ENCODE measurements around the gene PTK7.
"Not testable (repeated sequence)": the region's sequence is repeated elsewhere in the genome, so short reads cannot be mapped to it uniquely, and the experiment has no call there.

PTK7 gene

GRCh38 chr6:43103253-43103876, 27.3 kb downstream of the PTK7 start:
- no peak for DNase-seq (ENCODE audit: low read depth)
- no peak for TF ChIP-seq CTCF (IDR thresholded peaks at IDR 0.05; ENCODE audit: control insufficient read depth, extremely low read depth, insufficient read depth)
- no peak overlapping the region for H3K4me3 ChIP-seq (ENCODE audit: low read depth, low read length)

- no peak for TF ChIP-seq CTCF (IDR thresholded peaks at IDR 0.05; ENCODE audit: control insufficient read depth, extremely low read depth, insufficient read depth)
- DNase-seq (ENCODE audit: low read depth) = no peak
- no peak overlapping the region for H3K4me3 ChIP-seq (ENCODE audit: low read depth, low read length)
These were observed 29.6 kb downstream of the PTK7 start for GRCh38 chr6:43105538-43106222.

GRCh38 chr6:43107344-43108062, 31.4 kb downstream of the PTK7 start:
- no peak for DNase-seq (ENCODE audit: low read depth)
- H3K4me3 ChIP-seq (ENCODE audit: low read depth, low read length) = no peak overlapping the region
- TF ChIP-seq CTCF (IDR thresholded peaks at IDR 0.05; ENCODE audit: control insufficient read depth, extremely low read depth, insufficient read depth) = no peak

- no peak overlapping the region for H3K4me3 ChIP-seq (ENCODE audit: low read depth, low read length)
- no peak for DNase-seq (ENCODE audit: low read depth)
- TF ChIP-seq CTCF (IDR thresholded peaks at IDR 0.05; ENCODE audit: control insufficient read depth, extremely low read depth, insufficient read depth) = no peak
These were observed 37.5 kb downstream of the PTK7 start for GRCh38 chr6:43113431-43114260.

GRCh38 chr6:43115365-43115764, 39.3 kb downstream of the PTK7 start:
- DNase-seq (ENCODE audit: low read depth) = no peak
- TF ChIP-seq CTCF (IDR thresholded peaks at IDR 0.05; ENCODE audit: control insufficient read depth, extremely low read depth, insufficient read depth) = no peak
- no peak overlapping the region for H3K4me3 ChIP-seq (ENCODE audit: low read depth, low read length)

GRCh38 chr6:43117466-43117865, 41.4 kb downstream of the PTK7 start:
- DNase-seq (ENCODE audit: low read depth); H3K4me3 ChIP-seq (ENCODE audit: low read depth, low read length): not testable (repeated sequence)

GRCh38 chr6:43119482-43119881, 43.4 kb downstream of the PTK7 start:
- no peak for TF ChIP-seq CTCF (IDR thresholded peaks at IDR 0.05; ENCODE audit: control insufficient read depth, extremely low read depth, insufficient read depth)
- no peak for DNase-seq (ENCODE audit: low read depth)
- H3K4me3 ChIP-seq (ENCODE audit: low read depth, low read length) = no peak overlapping the region

All from LNCaP clone FGC (cell line).